ENCODE data around the gene PDSS1.

Gene PDSS1

DNA sequence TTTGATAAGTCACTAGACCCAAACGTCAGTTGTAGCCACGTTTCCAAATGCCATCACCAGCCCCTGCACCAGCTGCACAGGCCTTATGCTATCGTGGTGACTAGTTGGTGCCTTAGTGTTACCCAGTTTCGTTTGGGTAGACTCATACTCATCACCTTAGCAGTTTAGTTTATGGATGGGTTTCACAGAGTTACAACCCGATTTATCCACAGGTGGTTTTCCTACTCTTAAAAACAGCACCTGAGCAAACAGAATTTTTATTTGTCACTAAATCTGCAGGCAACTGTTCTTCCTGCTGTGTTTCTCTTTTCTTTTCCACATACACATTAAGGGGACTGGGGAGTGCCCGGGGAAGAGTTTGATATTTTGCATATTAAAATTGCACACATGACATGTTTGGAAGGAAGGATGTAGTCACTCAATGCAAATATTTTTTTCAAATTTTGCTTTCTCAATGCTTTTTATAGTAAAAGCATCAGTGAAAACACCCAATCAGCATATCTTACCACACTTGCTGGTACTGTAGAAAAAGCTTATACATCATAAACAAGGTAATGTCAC, 41.6 kb downstream of the PDSS1 start:
- peaks cover 40 to 100% (median 100%) of the 10 kb centered on the region in 11 experiments for H3K36me3 ChIP-seq
- peaks cover 0 to 97% (median 34%) of the 10 kb centered on the region in 10 experiments; a peak in 16 of 20 replicates for H3K4me1 ChIP-seq
- H3K4me2 ChIP-seq: peak overlapping the region in 5 of 11 experiments; percentile 2 to 87 (median 29); a peak in 8 of 22 replicates
- peak overlapping the region in 4 of 11 experiments; percentile 65 to 97 (median 93); a peak in 7 of 22 replicates for H3K27ac ChIP-seq
- peaks cover 0 to 50% (median 18%) of the 10 kb centered on the region in 11 experiments; a peak in 11 of 22 replicates for H4K20me1 ChIP-seq
- no peak overlapping the region for H3K4me3 ChIP-seq
- no peak for TF ChIP-seq Cebpa-rat (IDR thresholded peaks at IDR 0.05)
- H3K27me3 ChIP-seq: no peaks in the 10 kb centered on the region
- no peaks in the 10 kb centered on the region for H3K9me3 ChIP-seq (replicated peaks in 1 of 11)
- peak overlapping the region in 3 of 11 experiments; percentile 69 to 90 (median 86); a peak in 6 of 22 replicates for H3K9ac ChIP-seq

DNA sequence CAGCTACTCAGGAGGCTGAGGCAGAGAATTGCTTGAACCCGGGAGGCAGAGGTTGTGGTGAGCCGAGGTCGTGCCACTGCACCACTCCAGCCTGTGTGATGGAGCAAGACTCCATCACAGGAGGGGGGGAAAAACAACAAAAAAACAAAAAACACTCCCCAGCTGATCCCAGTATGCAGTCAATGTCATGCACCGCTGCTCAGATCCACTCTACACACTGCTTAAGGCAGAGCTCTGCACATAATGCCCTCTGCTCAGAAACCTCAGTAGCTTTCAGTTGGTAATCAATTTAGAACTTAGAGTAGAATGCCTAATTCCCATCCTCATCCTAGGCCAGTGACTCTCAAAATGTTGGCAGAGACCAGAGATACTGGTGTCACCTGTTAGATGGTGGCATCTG, 43.9 kb downstream of the PDSS1 start:
- H3K9me3 ChIP-seq (replicated peaks in 1 of 11): no peaks in the 10 kb centered on the region
- H3K4me3 ChIP-seq: no peak overlapping the region
- H3K27ac ChIP-seq: peak overlapping the region in 3 of 11 experiments; percentile 90 to 97 (median 96); a peak in 6 of 22 replicates
- peak overlapping the region in 1 of 11 experiments; percentile 89; a peak in 1 of 22 replicates for H3K9ac ChIP-seq
- H3K4me1 ChIP-seq: peaks cover 0 to 97% (median 34%) of the 10 kb centered on the region in 10 experiments; a peak in 16 of 20 replicates
- H3K36me3 ChIP-seq: peaks cover 40 to 100% (median 100%) of the 10 kb centered on the region in 11 experiments
- H3K27me3 ChIP-seq: no peaks in the 10 kb centered on the region
- H3K4me2 ChIP-seq: peak overlapping the region in 2 of 11 experiments; percentile 74 to 87; a peak in 4 of 22 replicates
- no peak for TF ChIP-seq Cebpa-rat (IDR thresholded peaks at IDR 0.05)
- peaks cover 0 to 54% (median 13%) of the 10 kb centered on the region in 11 experiments; a peak in 10 of 22 replicates for H4K20me1 ChIP-seq

DNA sequence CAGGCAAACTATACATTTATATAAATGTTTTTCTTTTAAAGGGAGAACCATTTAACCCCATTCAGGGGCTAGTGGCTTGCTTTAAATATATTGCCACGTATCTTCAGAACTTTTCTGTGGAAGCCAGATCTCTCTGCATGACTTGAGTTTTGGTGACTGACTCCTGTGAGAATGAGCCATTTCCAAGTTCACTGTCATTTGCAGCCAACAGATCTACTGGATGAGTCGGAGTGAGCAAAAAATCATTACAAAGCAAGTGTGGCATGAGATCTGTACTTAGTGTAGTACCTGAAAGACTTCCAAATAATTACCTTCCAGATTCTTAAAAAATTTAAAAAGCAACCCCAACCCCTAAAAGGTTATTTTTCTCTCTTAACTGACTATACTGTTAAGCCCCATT, 45.6 kb downstream of the PDSS1 start:
- no peak for TF ChIP-seq Cebpa-rat (IDR thresholded peaks at IDR 0.05)
- peaks cover 0 to 63% (median 13%) of the 10 kb centered on the region in 11 experiments; a peak in 10 of 22 replicates for H4K20me1 ChIP-seq
- peak overlapping the region in 3 of 11 experiments; percentile 6 to 87 (median 74); a peak in 5 of 22 replicates for H3K4me2 ChIP-seq
- H3K36me3 ChIP-seq: peaks cover 55 to 100% (median 100%) of the 10 kb centered on the region in 11 experiments
- H3K27ac ChIP-seq: peak overlapping the region in 3 of 11 experiments; percentile 54 to 97 (median 65); a peak in 4 of 22 replicates
- peaks cover 0 to 100% (median 33%) of the 10 kb centered on the region in 10 experiments; a peak in 13 of 20 replicates for H3K4me1 ChIP-seq
- no peaks in the 10 kb centered on the region for H3K27me3 ChIP-seq
- H3K9me3 ChIP-seq (replicated peaks in 1 of 11): no peaks in the 10 kb centered on the region
- H3K4me3 ChIP-seq: no peak overlapping the region
- peak overlapping the region in 2 of 11 experiments; percentile 18 to 49; a peak in 2 of 22 replicates for H3K9ac ChIP-seq

DNA sequence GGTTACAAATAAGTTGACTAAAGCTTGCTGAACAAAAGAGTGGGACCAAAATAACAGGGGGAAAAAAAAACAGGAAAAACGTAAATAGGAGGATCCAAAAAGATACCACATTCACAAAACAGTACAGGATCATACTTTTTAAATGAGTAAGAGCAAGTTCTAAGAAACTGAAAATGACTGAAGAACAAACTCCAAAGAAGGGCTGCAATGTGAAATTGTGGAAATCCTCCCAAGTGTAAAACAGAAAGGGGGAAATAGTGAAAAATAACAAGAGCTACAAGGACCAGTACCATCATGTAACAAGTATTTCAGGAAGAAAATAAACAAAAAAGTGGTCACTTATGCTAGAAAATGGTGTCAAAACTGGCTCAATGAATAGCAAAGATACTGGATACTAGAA, 46.3 kb downstream of the PDSS1 start:
- Histone ChIP-seq H3K9ac (peak overlapping the region in 2 of 11 experiments; percentile 18 to 49; a peak in 2 of 22 replicates), H3K9me3 (replicated peaks in 1 of 11) (no peaks in the 10 kb centered on the region), H3K4me2 (peak overlapping the region in 3 of 11 experiments; percentile 6 to 87 (median 74); a peak in 5 of 22 replicates), H3K4me3 (no peak overlapping the region), H3K27ac (peak overlapping the region in 3 of 11 experiments; percentile 27 to 97 (median 65); a peak in 5 of 22 replicates), H3K4me1 (peaks cover 0 to 98% (median 26%) of the 10 kb centered on the region in 10 experiments; a peak in 11 of 20 replicates), H3K36me3 (peaks cover 62 to 100% (median 99%) of the 10 kb centered on the region in 11 experiments), H4K20me1 (peaks cover 0 to 64% (median 10%) of the 10 kb centered on the region in 11 experiments; a peak in 9 of 22 replicates), H3K27me3 (no peaks in the 10 kb centered on the region)
- TF ChIP-seq Cebpa-rat (IDR thresholded peaks at IDR 0.05): no peak

DNA sequence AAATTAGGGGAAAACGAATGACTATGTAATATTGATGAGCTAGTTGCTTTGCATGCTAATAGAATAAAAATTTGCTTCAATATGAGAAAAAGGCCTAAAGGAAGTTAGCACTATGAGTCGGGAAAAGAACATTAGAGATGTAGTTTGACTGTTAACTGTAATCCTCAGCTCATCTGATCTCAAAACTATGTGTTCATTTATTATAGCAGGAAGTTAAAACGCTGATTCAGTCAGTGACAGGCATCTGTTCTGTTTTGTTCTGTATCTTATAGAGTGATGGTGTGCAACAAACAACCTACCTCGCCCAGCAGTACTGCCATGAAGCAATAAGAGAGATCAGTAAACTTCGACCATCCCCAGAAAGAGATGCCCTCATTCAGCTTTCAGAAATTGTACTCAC, 48.6 kb downstream of the PDSS1 start:
- Histone ChIP-seq H3K4me2 (peak overlapping the region in 3 of 11 experiments; percentile 27 to 87 (median 33); a peak in 4 of 22 replicates), H3K9ac (peak overlapping the region in 2 of 11 experiments; percentile 54 to 67; a peak in 1 of 22 replicates), H3K36me3 (peaks cover 83 to 100% (median 97%) of the 10 kb centered on the region in 11 experiments), H3K9me3 (replicated peaks in 1 of 11) (no peaks in the 10 kb centered on the region), H3K4me1 (peaks cover 0 to 76% (median 5%) of the 10 kb centered on the region in 10 experiments; a peak in 8 of 20 replicates), H3K27me3 (no peaks in the 10 kb centered on the region), H3K27ac (peak overlapping the region in 5 of 11 experiments; percentile 27 to 97 (median 65); a peak in 6 of 22 replicates), H3K4me3 (no peak overlapping the region), H4K20me1 (peaks cover 0 to 59% (median 6%) of the 10 kb centered on the region in 11 experiments; a peak in 9 of 22 replicates)
- no peak for TF ChIP-seq Cebpa-rat (IDR thresholded peaks at IDR 0.05)

DNA sequence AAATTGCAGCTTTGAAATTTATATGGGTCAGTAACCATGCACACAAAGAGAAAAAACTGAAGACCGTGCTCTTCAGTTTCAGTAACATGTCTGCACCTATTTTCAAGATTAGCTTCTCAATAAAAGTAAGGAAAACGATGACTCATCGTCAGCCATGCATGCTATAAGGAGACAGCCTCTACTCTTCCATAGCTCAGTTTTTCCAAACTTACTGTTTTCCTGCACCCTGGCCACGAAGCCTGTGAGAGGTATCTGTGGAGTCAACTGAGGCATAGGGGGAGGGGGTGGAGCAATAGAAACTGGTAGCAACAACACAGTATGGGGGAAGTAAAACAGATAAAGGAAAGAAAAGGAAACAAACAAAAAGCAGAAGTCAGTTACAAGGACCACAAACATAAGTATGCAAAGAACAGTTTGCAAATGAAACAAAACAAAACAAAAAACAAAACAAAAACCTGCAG, 58.0 kb downstream of the PDSS1 start:
- H3K4me2 ChIP-seq: peak overlapping the region; percentile 48 to 91 (median 64)
- peak overlapping the region in 3 of 10 experiments; percentile 3 to 6 (median 5); a peak in 2 of 20 replicates for H3K4me3 ChIP-seq
- no peak for TF ChIP-seq Cebpa-rat (IDR thresholded peaks at IDR 0.05)
- no peaks in the 10 kb centered on the region for H3K9me3 ChIP-seq (replicated peaks in 1 of 11)
- no peaks in the 10 kb centered on the region for H3K27me3 ChIP-seq
- peaks cover 32 to 77% (median 61%) of the 10 kb centered on the region in 11 experiments for H3K36me3 ChIP-seq
- peak overlapping the region in 2 of 11 experiments; percentile 14 to 16; a peak in 4 of 22 replicates for H3K9ac ChIP-seq
- peak overlapping the region; percentile 9 to 63 (median 51); a peak in 17 of 22 replicates for H3K27ac ChIP-seq
- H3K4me1 ChIP-seq: peaks cover 6 to 52% (median 20%) of the 10 kb centered on the region in 10 experiments
- H4K20me1 ChIP-seq: peaks cover 0 to 16% (median 0%) of the 10 kb centered on the region in 11 experiments; a peak in 3 of 22 replicates

DNA sequence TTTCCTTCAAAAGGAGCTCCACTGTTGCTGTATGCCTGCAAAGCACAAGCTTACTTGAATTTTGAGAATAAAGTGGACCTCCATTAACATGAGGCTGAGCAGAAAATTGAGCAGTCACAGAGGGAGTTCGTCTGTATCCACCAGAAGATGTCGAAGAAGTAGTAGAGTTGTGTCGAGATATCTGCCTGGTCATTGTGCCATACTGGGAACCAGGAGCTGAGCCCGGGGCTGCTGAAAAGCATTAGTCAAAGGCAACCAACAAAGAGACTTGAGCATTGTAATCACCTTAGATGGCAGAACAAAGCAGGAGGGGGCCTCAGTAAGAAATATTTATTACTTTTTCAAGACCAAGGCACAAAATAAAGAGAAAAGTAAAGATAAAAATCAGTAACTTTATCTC, 61.5 kb downstream of the PDSS1 start:
- no peak overlapping the region for H3K4me2 ChIP-seq
- H3K27me3 ChIP-seq: no peaks in the 10 kb centered on the region
- H3K4me1 ChIP-seq: peaks cover 6 to 31% (median 20%) of the 10 kb centered on the region in 10 experiments
- H3K4me3 ChIP-seq: no peak overlapping the region
- H3K9ac ChIP-seq: no peak overlapping the region
- no peak for TF ChIP-seq Cebpa-rat (IDR thresholded peaks at IDR 0.05)
- peaks cover 0 to 45% (median 0%) of the 10 kb centered on the region in 11 experiments; a peak in 6 of 22 replicates for H4K20me1 ChIP-seq
- H3K27ac ChIP-seq: no peak overlapping the region
- H3K36me3 ChIP-seq: peaks cover 50 to 75% (median 64%) of the 10 kb centered on the region in 11 experiments
- no peaks in the 10 kb centered on the region for H3K9me3 ChIP-seq (replicated peaks in 1 of 11)

DNA sequence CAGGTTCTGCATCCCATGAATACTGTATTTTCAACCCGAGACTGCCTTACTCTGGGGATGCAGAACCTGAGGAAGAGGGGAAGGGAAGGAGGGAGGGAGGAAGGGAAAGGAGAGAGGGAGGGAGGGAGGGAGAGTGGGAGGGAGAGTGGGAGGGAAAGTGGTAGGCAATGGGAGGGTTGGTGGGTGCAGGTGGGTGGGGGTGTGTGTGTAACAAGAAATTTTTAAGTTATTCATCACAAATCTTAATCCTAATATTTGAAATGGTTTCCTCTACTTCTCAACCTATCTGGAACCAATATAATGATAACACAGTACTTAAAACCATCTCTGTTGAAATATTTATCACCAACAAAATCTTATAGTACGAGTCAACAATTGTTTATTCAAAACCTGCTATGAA, 68.0 kb downstream of the PDSS1 start:
- Histone ChIP-seq H3K27me3 (no peaks in the 10 kb centered on the region), H3K4me1 (peaks cover 0 to 13% (median 8%) of the 10 kb centered on the region in 10 experiments; a peak in 15 of 20 replicates), H3K4me2 (no peak overlapping the region), H3K36me3 (peaks cover 74 to 95% (median 89%) of the 10 kb centered on the region in 11 experiments), H3K4me3 (no peak overlapping the region), H3K27ac (no peak overlapping the region), H3K9ac (no peak overlapping the region), H4K20me1 (peaks cover 0 to 89% (median 8%) of the 10 kb centered on the region in 11 experiments; a peak in 12 of 22 replicates), H3K9me3 (replicated peaks in 1 of 11) (no peaks in the 10 kb centered on the region; a peak in 2 of 22 replicates)
- no peak for TF ChIP-seq Cebpa-rat (IDR thresholded peaks at IDR 0.05)
